AG09309 (cell line): ENCODE measurements around the gene NFIB.

Experiments
- DNase-seq: peaks from one replicate; pipeline ENCODE4 v3.0.0-alpha.2; 2010; ENCODE audit warnings: low read depth
- H3K4me3 ChIP-seq: 2 replicates; pipeline ENCODE4 v1.5.1; 2011; ENCODE audit warnings: mild to moderate bottlenecking, low read depth, low read length, moderate library complexity; ENCODE audit not compliant: control insufficient read depth
- CTCF ChIP-seq: IDR thresholded peaks from 2 replicates; pipeline ENCODE4 v1.5.1; 2011; ENCODE audit warnings: mild to moderate bottlenecking, low read depth, low read length, inconsistent platforms; ENCODE audit not compliant: insufficient read depth, control insufficient read depth; ENCODE audit errors: missing control alignments

Gene NFIB

GRCh38 chr9:14087576-14087975 lies 226.4 kb downstream of the NFIB start:
- DNase-seq: no peak
- TF ChIP-seq CTCF: no peak
- H3K4me3 ChIP-seq: no peak overlapping the region

GRCh38 chr9:14086495-14086894 lies 227.4 kb downstream of the NFIB start:
- DNase-seq: no peak
- TF ChIP-seq CTCF: no peak

GRCh38 chr9:14085810-14086209 lies 228.1 kb downstream of the NFIB start:
- no peak for TF ChIP-seq CTCF
- H3K4me3 ChIP-seq: no peak overlapping the region
- DNase-seq: no peak

More at GRCh38 chr9:14086495-14086894, 227.4 kb downstream of the NFIB start:
- no peak overlapping the region for H3K4me3 ChIP-seq

GRCh38 chr9:14084867-14085266 lies 229.1 kb downstream of the NFIB start:
- no peak for DNase-seq
- no peak overlapping the region for H3K4me3 ChIP-seq
- no peak for TF ChIP-seq CTCF

- TF ChIP-seq CTCF: no peak
- no peak overlapping the region for H3K4me3 ChIP-seq
- DNase-seq: no peak
Measured at GRCh38 chr9:14083366-14083765, 230.6 kb downstream of the NFIB start.

GRCh38 chr9:14082732-14083131 lies 231.2 kb downstream of the NFIB start:
- no peak for DNase-seq
- no peak for TF ChIP-seq CTCF
- H3K4me3 ChIP-seq: no peak overlapping the region

GRCh38 chr9:14081745-14082144 lies 232.2 kb downstream of the NFIB start:
- no peak for TF ChIP-seq CTCF
- no peak for DNase-seq
- no peak overlapping the region for H3K4me3 ChIP-seq
